HepG2 (cell line): ENCODE data around the gene CLEC16A. TPM values are rescaled to one million over a fixed set of nuclear protein-coding genes. Genes with fewer than 3 reads are reported as not detected.

ENCODE experiments used
- AHR ChIP-seq: IDR thresholded peaks from 2 replicates; pipeline ENCODE4 v1.6.1; 2018; ENCODE audit warnings: missing genetic modification reagents, missing compliant biosample characterization
- AKNA ChIP-seq: sonication (generic); formaldehyde crosslinking; IDR thresholded peaks from 2 replicates; pipeline ENCODE4 v1.4.0; 2020; ENCODE audit warnings: missing genetic modification reagents, borderline replicate concordance
- NR0B2 ChIP-seq: sonication (generic); formaldehyde crosslinking; IDR thresholded peaks from 2 replicates; pipeline ENCODE4 v1.4.0; 2020; ENCODE audit warnings: mild to moderate bottlenecking, missing genetic modification reagents
- SATB2 ChIP-seq: sonication (generic); formaldehyde crosslinking; IDR thresholded peaks from 2 replicates; pipeline ENCODE4 v1.5.0; 2020; ENCODE audit warnings: missing genetic modification reagents
- TBX2 ChIP-seq: sonication (generic); formaldehyde crosslinking; IDR thresholded peaks from 2 replicates; pipeline ENCODE4 v1.5.0; 2020; ENCODE audit warnings: missing genetic modification reagents, mild to moderate bottlenecking, borderline replicate concordance
- ZNF274 ChIP-seq: sonication (generic); formaldehyde crosslinking; IDR thresholded peaks from 2 replicates; pipeline ENCODE4 v1.5.1; 2020; ENCODE audit warnings: mild to moderate bottlenecking, missing genetic modification reagents
- polyA plus RNA-seq, 8 experiments: library from polyadenylated mRNA; depleted of rRNA in 3 of 8; stranded (reverse) in 7 of 8; unstranded in 1 of 8; fragments of >200 nt; fragmentation: Illumina TruSeq in 4 of 8; extraction: Trizol in 4 of 8; gene quantifications; 2 replicates each; pipeline versions ENCODE4 v1.2.1 to v1.2.3, GENCODE V29; 2011 to 2016; ENCODE audit warnings: low read depth in 4 of 8, missing spikeins in 1 of 8, mixed read lengths in 1 of 8; ENCODE audit not compliant: insufficient read depth in 1 of 8
- total RNA-seq, 5 experiments: library from RNA; depleted of rRNA; stranded (reverse); fragments of >200 nt; fragmentation: Illumina TruSeq; extraction: Trizol; gene quantifications; 2 replicates each; pipeline ENCODE4 v1.2.3, GENCODE V29; 2016; ENCODE audit warnings: low read depth in 1 of 5
- TF ChIP-seq, protein P1 (sequence below): sonication (generic); formaldehyde crosslinking; IDR thresholded peaks from 2 replicates; pipeline ENCODE4 v1.4.0; 2020; ENCODE audit warnings: missing genetic modification reagents

Gene CLEC16A
- total and polyA plus RNA-seq, 2 of the 13 experiments (the other 11 are each of a cell fraction or from before 2014, with no cell fraction given), result 8.5 to 10.3 TPM

GRCh38 chr16:11152677-11153331 lies 208.4 kb downstream of the CLEC16A start (continued):
- TF ChIP-seq AKNA (no peak), TBX2 (CRISPR knock-in tag) (peak; percentile 50; the same call in 1 of the 2 replicates), NR0B2 (CRISPR knock-in tag) (no peak), AHR (CRISPR knock-in tag) (0 out of 2 replicates have a peak, but pooled peaks have one; percentile 10), ZNF274 (CRISPR knock-in tag) (0 out of 2 replicates have a peak, but pooled peaks have one; percentile 8), SATB2 (CRISPR knock-in tag) (no peak)
- TF ChIP-seq, protein P1, sequence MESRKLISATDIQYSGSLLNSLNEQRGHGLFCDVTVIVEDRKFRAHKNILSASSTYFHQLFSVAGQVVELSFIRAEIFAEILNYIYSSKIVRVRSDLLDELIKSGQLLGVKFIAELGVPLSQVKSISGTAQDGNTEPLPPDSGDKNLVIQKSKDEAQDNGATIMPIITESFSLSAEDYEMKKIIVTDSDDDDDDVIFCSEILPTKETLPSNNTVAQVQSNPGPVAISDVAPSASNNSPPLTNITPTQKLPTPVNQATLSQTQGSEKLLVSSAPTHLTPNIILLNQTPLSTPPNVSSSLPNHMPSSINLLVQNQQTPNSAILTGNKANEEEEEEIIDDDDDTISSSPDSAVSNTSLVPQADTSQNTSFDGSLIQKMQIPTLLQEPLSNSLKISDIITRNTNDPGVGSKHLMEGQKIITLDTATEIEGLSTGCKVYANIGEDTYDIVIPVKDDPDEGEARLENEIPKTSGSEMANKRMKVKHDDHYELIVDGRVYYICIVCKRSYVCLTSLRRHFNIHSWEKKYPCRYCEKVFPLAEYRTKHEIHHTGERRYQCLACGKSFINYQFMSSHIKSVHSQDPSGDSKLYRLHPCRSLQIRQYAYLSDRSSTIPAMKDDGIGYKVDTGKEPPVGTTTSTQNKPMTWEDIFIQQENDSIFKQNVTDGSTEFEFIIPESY (CRISPR knock-in tag), result no peak
